Cardiac muscle cell (in vitro differentiated cells and primary cell): ENCODE results near the gene KRTAP22-1. TPM values are rescaled to one million over a fixed set of nuclear protein-coding genes. Genes with fewer than 3 reads are reported as not detected.

Source experiments
- DNase-seq, 2 donors: peaks; one replicate each; pipeline versions ENCODE4 v3.0.0 to v3.0.0-alpha.2; 2010 to 2017; ENCODE audit warnings: low read depth in 1 of 2, low spot score in 1 of 2
- H3K27ac ChIP-seq: fragments of 200-600 bp; sonication (generic); 2 replicates; pipeline ENCODE4 v1.5.1; 2016
- H3K27me3 ChIP-seq: fragments of 200-600 bp; sonication (generic); 2 replicates; pipeline ENCODE4 v1.6.0; 2016; ENCODE audit warnings: control low read depth
- H3K36me3 ChIP-seq: fragments of 200-600 bp; sonication (generic); 2 replicates; pipeline ENCODE4 v1.5.1; 2016; ENCODE audit warnings: control low read depth
- H3K4me1 ChIP-seq: fragments of 200-600 bp; sonication (generic); 2 replicates; pipeline ENCODE4 v1.8.1; 2017; ENCODE audit warnings: low read depth, mild to moderate bottlenecking, mixed run types
- H3K4me3 ChIP-seq: fragments of 200-600 bp; sonication (generic); 2 replicates; pipeline ENCODE4 v1.5.1; 2016; ENCODE audit warnings: mild to moderate bottlenecking
- H3K9me3 ChIP-seq: fragments of 200-600 bp; sonication (generic); 2 replicates; pipeline ENCODE4 v1.5.1; 2017; ENCODE audit warnings: low read depth, mild to moderate bottlenecking, control low read depth
- CTCF ChIP-seq: IDR thresholded peaks from 2 replicates; pipeline ENCODE4 v1.5.1; 2012; ENCODE audit warnings: low read depth, mild to moderate bottlenecking, low read length
- polyA plus RNA-seq: library from polyadenylated mRNA; unstranded; fragments of >200 nt; fragmentation: Nextera tagmentation; extraction: Ambion mirVana; gene quantifications from 2 replicates; pipeline ENCODE4 v1.2.1, GENCODE V29; 2016
- total RNA-seq: library from RNA; depleted of rRNA; stranded (reverse); fragments of >200 nt; gene quantifications from 2 replicates; pipeline ENCODE4 v1.2.3, GENCODE V29; 2016

KRTAP22-1 gene
- total and polyA plus RNA-seq, 2 experiments from 2014 or later, result not detected

- H3K4me1 ChIP-seq, result no peaks in the 10 kb centered on the region
- no peak overlapping the region for H3K4me3 ChIP-seq
- H3K9me3 ChIP-seq, result no peaks in the 10 kb centered on the region
- no peak for DNase-seq
- no peaks in the 10 kb centered on the region for H3K36me3 ChIP-seq
- no peaks in the 10 kb centered on the region for H3K27me3 ChIP-seq
- no peak overlapping the region for H3K27ac ChIP-seq
- no peak for TF ChIP-seq CTCF
Observed at GRCh38 chr21:30612132-30612531, 11.2 kb downstream of the KRTAP22-1 start.

- no peak within 1 kb of the TSS for H3K4me3 ChIP-seq
- H3K27me3 ChIP-seq, result no peaks in the 10 kb centered on the region
- no peak for DNase-seq
- no peaks in the 10 kb centered on the region for H3K9me3 ChIP-seq
- H3K27ac ChIP-seq, result no peak within 1 kb of the TSS
- no peaks in the 10 kb centered on the region for H3K36me3 ChIP-seq
- no peak for TF ChIP-seq CTCF
- H3K4me1 ChIP-seq, result no peaks in the 10 kb centered on the region
Observed at GRCh38 chr21:30613836-30614235, 12.9 kb downstream of the KRTAP22-1 start, which contains the start of gene KRTAP6-1. Gene KRTAP6-1 (minus strand): TSS chr21:30613930. CDS start chr21:30613904, 26 bp downstream.

- H3K4me1 ChIP-seq, result no peaks in the 10 kb centered on the region
- DNase-seq, result no peak
- no peaks in the 10 kb centered on the region for H3K9me3 ChIP-seq
- H3K4me3 ChIP-seq, result no peak overlapping the region
- no peak overlapping the region for H3K27ac ChIP-seq
- no peaks in the 10 kb centered on the region for H3K27me3 ChIP-seq
- TF ChIP-seq CTCF, result no peak
- no peaks in the 10 kb centered on the region for H3K36me3 ChIP-seq
Observed at GRCh38 chr21:30615199-30615598, 14.3 kb downstream of the KRTAP22-1 start.

- no peak for TF ChIP-seq CTCF
- Histone ChIP-seq H3K27ac (no peak within 1 kb of the TSS), H3K9me3 (no peaks in the 10 kb centered on the region), H3K27me3 (no peaks in the 10 kb centered on the region), H3K4me1 (no peaks in the 10 kb centered on the region), H3K36me3 (no peaks in the 10 kb centered on the region), H3K4me3 (no peak within 1 kb of the TSS)
- DNase-seq, result no peak
Observed at GRCh38 chr21:30616125-30616524, 15.2 kb downstream of the KRTAP22-1 start, which contains the start of gene KRTAP20-1. Gene KRTAP20-1 (plus strand): TSS chr21:30616425. CDS start chr21:30616455, 30 bp downstream.

- TF ChIP-seq CTCF, result no peak
- DNase-seq, result no peak
- Histone ChIP-seq H3K9me3 (no peaks in the 10 kb centered on the region), H3K4me1 (no peaks in the 10 kb centered on the region), H3K4me3 (no peak overlapping the region), H3K36me3 (no peaks in the 10 kb centered on the region), H3K27ac (no peak overlapping the region), H3K27me3 (no peaks in the 10 kb centered on the region)
Observed at GRCh38 chr21:30620080-30620479, 19.2 kb downstream of the KRTAP22-1 start.

- Histone ChIP-seq H3K27me3 (no peaks in the 10 kb centered on the region), H3K27ac (no peak within 1 kb of the TSS), H3K4me3 (no peak within 1 kb of the TSS), H3K4me1 (no peaks in the 10 kb centered on the region), H3K9me3 (no peaks in the 10 kb centered on the region), H3K36me3 (no peaks in the 10 kb centered on the region)
- no peak for DNase-seq
- no peak for TF ChIP-seq CTCF
Observed at GRCh38 chr21:30620522-30620921, 19.6 kb downstream of the KRTAP22-1 start, which contains the start of gene KRTAP20-4. Gene KRTAP20-4 (plus strand): TSS chr21:30620627.
